ENCODE results near the gene RIMBP2. TPM values are rescaled to one million over a fixed set of nuclear protein-coding genes. Genes with fewer than 3 reads are reported as not detected.
"Not testable (repeated sequence)": the region's sequence is repeated elsewhere in the genome, so short reads cannot be mapped to it uniquely, and the experiment has no call there.

The RIMBP2 gene
- total RNA-seq, 1 donor from 2014 or later: not detected

- ATAC-seq (no peak), DNase-seq (ENCODE audit: low spot score) (no peak)
Observed at GRCh38 chr12:130609966-130610365, 106.1 kb downstream of the RIMBP2 start.

GRCh38 chr12:130608831-130609230 lies 107.3 kb downstream of the RIMBP2 start:
- ATAC-seq (no peak), DNase-seq (ENCODE audit: low spot score) (no peak)

GRCh38 chr12:130608132-130608531 lies 108.0 kb downstream of the RIMBP2 start:
- DNase-seq (ENCODE audit: low spot score) (no peak), ATAC-seq (no peak)

- no peak for DNase-seq (ENCODE audit: low spot score)
Observed at GRCh38 chr12:130606231-130606630, 109.9 kb downstream of the RIMBP2 start.

GRCh38 chr12:130603396-130603965 lies 112.6 kb downstream of the RIMBP2 start:
- no peak for ATAC-seq
- no peak for DNase-seq (ENCODE audit: low spot score)

More at GRCh38 chr12:130606231-130606630, 109.9 kb downstream of the RIMBP2 start:
- no peak for ATAC-seq

- no peak for ATAC-seq
Observed at GRCh38 chr12:130602251-130602650, 113.8 kb downstream of the RIMBP2 start.

GRCh38 chr12:130601327-130601726 lies 114.8 kb downstream of the RIMBP2 start:
- no peak for ATAC-seq

More at GRCh38 chr12:130602251-130602650, 113.8 kb downstream of the RIMBP2 start:
- no peak for DNase-seq (ENCODE audit: low spot score)

GRCh38 chr12:130596241-130596640 lies 119.9 kb downstream of the RIMBP2 start:
- DNase-seq (ENCODE audit: low spot score): no peak
- no peak for ATAC-seq

More at GRCh38 chr12:130601327-130601726, 114.8 kb downstream of the RIMBP2 start:
- no peak for DNase-seq (ENCODE audit: low spot score)

GRCh38 chr12:130595566-130595965 lies 120.5 kb downstream of the RIMBP2 start:
- no peak for ATAC-seq

GRCh38 chr12:130593056-130593455 lies 123.0 kb downstream of the RIMBP2 start:
- ATAC-seq: no peak
- DNase-seq (ENCODE audit: low spot score): no peak

More at GRCh38 chr12:130595566-130595965, 120.5 kb downstream of the RIMBP2 start:
- DNase-seq (ENCODE audit: low spot score): no peak

GRCh38 chr12:130592641-130593040 lies 123.5 kb downstream of the RIMBP2 start:
- no peak for DNase-seq (ENCODE audit: low spot score)
- ATAC-seq: no peak

GRCh38 chr12:130591736-130592135 lies 124.4 kb downstream of the RIMBP2 start:
- ATAC-seq (no peak), DNase-seq (ENCODE audit: low spot score) (no peak)

- DNase-seq (ENCODE audit: low spot score) (no peak), ATAC-seq (no peak)
Observed at GRCh38 chr12:130590685-130591084, 125.4 kb downstream of the RIMBP2 start.

- no peak for DNase-seq (ENCODE audit: low spot score)
Observed at GRCh38 chr12:130589540-130590317, 126.4 kb downstream of the RIMBP2 start.

GRCh38 chr12:130588696-130589539 lies 127.2 kb downstream of the RIMBP2 start:
- ATAC-seq (no peak), DNase-seq (ENCODE audit: low spot score) (no peak)

More at GRCh38 chr12:130589540-130590317, 126.4 kb downstream of the RIMBP2 start:
- no peak for ATAC-seq

GRCh38 chr12:130587966-130588365 lies 128.1 kb downstream of the RIMBP2 start:
- ATAC-seq (no peak), DNase-seq (ENCODE audit: low spot score) (no peak)

GRCh38 chr12:130584475-130584874 lies 131.6 kb downstream of the RIMBP2 start:
- not testable (repeated sequence) for DNase-seq (ENCODE audit: low spot score); ATAC-seq

GRCh38 chr12:130583800-130584199 lies 132.3 kb downstream of the RIMBP2 start:
- DNase-seq (ENCODE audit: low spot score) (no peak), ATAC-seq (no peak)

GRCh38 chr12:130583317-130583716 lies 132.8 kb downstream of the RIMBP2 start:
- ATAC-seq (no peak), DNase-seq (ENCODE audit: low spot score) (no peak)

- DNase-seq (ENCODE audit: low spot score): no peak
- no peak for ATAC-seq
Observed at GRCh38 chr12:130582286-130582685, 133.8 kb downstream of the RIMBP2 start.

GRCh38 chr12:130581782-130582181 lies 134.3 kb downstream of the RIMBP2 start:
- DNase-seq (ENCODE audit: low spot score) (no peak), ATAC-seq (no peak)

Data from left lobe of liver (tissue), 2 donors.